HL-60 (cell line): ENCODE data around the gene TCP11L1.

Source experiments
- DNase-seq, 2 experiments: peaks; one replicate each; pipeline ENCODE4 v3.0.0-alpha.2; 2010 to 2020; ENCODE audit warnings: low read depth in 1 of 2, low spot score in 1 of 2
- H3K27ac ChIP-seq: fragments of 250-450 bp; sonication (Bioruptor Pico); replicated peaks from 2 replicates; pipeline ENCODE4 v1.5.1; 2020; ENCODE audit warnings: mild to moderate bottlenecking, moderate library complexity
- H3K27me3 ChIP-seq: fragments of 250-450 bp; sonication (Bioruptor Pico); 2 replicates; pipeline ENCODE4 v1.5.1; 2021; ENCODE audit warnings: mild to moderate bottlenecking, moderate library complexity; ENCODE audit not compliant: insufficient read depth, poor library complexity, severe bottlenecking
- H3K4me3 ChIP-seq: replicated peaks from 2 replicates; pipeline ENCODE4 v1.5.1; 2011; ENCODE audit warnings: mild to moderate bottlenecking, control low read depth, low read length; ENCODE audit not compliant: insufficient read depth
- GABPA ChIP-seq: IDR thresholded peaks from 2 replicates; pipeline ENCODE4 v1.6.1; 2012; ENCODE audit warnings: low read depth
- POLR2AphosphoS5 ChIP-seq: IDR thresholded peaks from 2 replicates; pipeline ENCODE4 v1.6.1; 2012; ENCODE audit warnings: low read depth
- SPI1 ChIP-seq: IDR thresholded peaks from 2 replicates; pipeline ENCODE4 v1.6.1; 2012; ENCODE audit warnings: low read depth, mild to moderate bottlenecking, borderline replicate concordance
- TF ChIP-seq, protein P1 (sequence below): IDR thresholded peaks from one replicate; pipeline ENCODE4 v1.5.1; 2011; ENCODE audit warnings: low read length, control low read depth, inconsistent platforms; ENCODE audit not compliant: insufficient read depth
- TF ChIP-seq, protein P2 (sequence below): IDR thresholded peaks from 2 replicates; pipeline ENCODE4 v1.6.1; 2012; ENCODE audit warnings: low read depth; ENCODE audit not compliant: insufficient replicate concordance

Gene TCP11L1

DNA sequence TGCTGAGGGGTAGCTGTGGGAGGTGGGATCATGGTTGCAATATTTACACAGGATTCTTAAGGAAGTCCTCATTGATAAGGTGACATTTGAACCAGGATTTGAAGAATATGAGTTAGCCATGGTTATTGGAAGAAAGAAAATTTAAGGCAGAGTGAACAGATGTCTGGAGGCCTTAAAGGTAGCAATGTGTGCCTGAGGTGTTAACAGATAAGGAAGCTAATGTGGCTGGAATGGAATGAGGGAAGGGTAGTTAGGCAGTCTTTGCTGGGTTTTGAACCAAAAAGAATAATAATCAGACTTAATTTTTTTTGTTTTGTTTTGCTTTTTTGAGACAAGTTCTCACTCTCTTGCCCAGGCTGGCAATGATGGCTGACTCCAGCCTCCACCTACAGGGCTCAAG, 33.4 kb upstream of the TCP11L1 start:
- TF ChIP-seq GABPA (no peak), SPI1 (no peak), POLR2AphosphoS5 (no peak)
- TF ChIP-seq, protein P1, sequence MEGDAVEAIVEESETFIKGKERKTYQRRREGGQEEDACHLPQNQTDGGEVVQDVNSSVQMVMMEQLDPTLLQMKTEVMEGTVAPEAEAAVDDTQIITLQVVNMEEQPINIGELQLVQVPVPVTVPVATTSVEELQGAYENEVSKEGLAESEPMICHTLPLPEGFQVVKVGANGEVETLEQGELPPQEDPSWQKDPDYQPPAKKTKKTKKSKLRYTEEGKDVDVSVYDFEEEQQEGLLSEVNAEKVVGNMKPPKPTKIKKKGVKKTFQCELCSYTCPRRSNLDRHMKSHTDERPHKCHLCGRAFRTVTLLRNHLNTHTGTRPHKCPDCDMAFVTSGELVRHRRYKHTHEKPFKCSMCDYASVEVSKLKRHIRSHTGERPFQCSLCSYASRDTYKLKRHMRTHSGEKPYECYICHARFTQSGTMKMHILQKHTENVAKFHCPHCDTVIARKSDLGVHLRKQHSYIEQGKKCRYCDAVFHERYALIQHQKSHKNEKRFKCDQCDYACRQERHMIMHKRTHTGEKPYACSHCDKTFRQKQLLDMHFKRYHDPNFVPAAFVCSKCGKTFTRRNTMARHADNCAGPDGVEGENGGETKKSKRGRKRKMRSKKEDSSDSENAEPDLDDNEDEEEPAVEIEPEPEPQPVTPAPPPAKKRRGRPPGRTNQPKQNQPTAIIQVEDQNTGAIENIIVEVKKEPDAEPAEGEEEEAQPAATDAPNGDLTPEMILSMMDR: no peak
- TF ChIP-seq, protein P2, sequence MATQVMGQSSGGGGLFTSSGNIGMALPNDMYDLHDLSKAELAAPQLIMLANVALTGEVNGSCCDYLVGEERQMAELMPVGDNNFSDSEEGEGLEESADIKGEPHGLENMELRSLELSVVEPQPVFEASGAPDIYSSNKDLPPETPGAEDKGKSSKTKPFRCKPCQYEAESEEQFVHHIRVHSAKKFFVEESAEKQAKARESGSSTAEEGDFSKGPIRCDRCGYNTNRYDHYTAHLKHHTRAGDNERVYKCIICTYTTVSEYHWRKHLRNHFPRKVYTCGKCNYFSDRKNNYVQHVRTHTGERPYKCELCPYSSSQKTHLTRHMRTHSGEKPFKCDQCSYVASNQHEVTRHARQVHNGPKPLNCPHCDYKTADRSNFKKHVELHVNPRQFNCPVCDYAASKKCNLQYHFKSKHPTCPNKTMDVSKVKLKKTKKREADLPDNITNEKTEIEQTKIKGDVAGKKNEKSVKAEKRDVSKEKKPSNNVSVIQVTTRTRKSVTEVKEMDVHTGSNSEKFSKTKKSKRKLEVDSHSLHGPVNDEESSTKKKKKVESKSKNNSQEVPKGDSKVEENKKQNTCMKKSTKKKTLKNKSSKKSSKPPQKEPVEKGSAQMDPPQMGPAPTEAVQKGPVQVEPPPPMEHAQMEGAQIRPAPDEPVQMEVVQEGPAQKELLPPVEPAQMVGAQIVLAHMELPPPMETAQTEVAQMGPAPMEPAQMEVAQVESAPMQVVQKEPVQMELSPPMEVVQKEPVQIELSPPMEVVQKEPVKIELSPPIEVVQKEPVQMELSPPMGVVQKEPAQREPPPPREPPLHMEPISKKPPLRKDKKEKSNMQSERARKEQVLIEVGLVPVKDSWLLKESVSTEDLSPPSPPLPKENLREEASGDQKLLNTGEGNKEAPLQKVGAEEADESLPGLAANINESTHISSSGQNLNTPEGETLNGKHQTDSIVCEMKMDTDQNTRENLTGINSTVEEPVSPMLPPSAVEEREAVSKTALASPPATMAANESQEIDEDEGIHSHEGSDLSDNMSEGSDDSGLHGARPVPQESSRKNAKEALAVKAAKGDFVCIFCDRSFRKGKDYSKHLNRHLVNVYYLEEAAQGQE: no peak
- Histone ChIP-seq H3K27me3 (no peaks in the 10 kb centered on the region), H3K27ac (no peak overlapping the region), H3K4me3 (no peak overlapping the region)
- no peak for DNase-seq

DNA sequence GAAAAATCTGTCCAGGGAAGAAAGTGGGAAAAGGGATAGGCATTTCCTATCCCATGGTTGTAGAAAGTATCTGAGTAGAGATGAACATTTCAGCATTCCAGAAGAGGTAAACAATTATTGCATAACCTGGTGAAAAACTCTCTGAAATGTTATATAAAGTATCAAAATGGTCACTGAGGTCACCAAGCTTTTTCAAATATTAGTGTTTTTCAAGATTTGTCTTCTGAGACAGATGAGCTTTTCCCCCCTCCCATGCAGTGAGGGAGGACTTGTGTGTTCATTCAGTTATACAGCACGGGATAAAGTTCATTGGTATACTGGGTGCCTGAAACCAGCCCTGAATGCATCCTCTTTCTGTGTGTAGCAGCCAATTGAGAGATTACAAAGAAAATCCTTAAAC, 25.6 kb upstream of the TCP11L1 start:
- TF ChIP-seq GABPA (no peak), SPI1 (no peak), POLR2AphosphoS5 (no peak)
- TF ChIP-seq, protein P1: no peak
- TF ChIP-seq, protein P2: no peak
- H3K4me3 ChIP-seq: no peak overlapping the region
- no peak for DNase-seq
- no peaks in the 10 kb centered on the region for H3K27me3 ChIP-seq
- no peak overlapping the region for H3K27ac ChIP-seq

DNA sequence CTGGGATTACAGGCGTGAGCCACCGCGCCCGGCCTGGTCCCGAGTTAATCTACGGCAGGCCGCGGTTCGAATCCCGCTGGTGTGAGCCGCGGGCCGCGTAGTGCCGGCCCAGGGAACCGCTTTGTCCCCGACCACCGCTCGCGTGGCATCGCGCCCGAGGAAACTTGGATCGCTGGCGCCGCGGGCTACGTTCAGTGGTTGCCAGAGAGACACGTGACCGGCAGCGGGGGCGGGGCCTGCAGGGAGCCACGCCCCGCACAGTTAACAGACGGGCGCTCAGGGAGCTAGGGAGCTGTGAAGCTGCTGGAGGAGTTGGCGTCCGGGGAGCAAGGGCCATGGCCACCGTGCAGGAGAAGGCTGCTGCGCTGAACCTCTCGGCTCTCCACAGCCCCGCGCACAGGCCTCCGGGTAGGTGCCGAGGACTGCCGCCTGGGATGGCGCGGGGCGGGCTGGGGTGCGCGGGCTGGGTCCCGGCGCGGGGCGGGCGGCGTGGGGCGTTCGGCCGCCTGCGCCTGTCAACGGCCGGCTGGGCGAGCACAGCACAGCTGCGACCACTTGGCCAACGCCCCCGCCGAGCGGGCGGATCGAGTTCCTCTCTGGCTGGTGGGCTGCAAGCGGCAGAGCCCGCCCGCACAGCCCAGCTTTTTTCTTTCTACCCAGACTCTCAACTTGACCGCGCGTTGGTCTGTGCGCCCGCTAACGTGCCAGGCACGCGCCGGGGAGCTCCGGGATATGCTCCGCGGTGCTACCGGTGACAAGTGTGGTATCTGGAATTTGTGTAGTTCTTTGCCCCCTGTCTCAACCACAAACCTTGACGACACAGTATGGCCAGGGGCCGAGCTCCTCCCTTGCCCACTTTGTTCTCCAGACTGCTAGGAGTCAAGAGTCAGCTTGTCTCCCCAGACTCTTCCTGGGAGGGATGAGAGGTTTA, 23.5 kb upstream of the TCP11L1 start, which contains the start of gene DEPDC7:
DEPDC7 (plus strand) TSS at position 258 of the 931 bp plus-strand sequence; CDS start at position 336, 78 bp downstream.
- TF ChIP-seq POLR2AphosphoS5 (peak; percentile 37; the same call in 1 of the 2 replicates), GABPA (no peak)
- no peaks in the 10 kb centered on the region for H3K27me3 ChIP-seq
- H3K27ac ChIP-seq: no peak within 1 kb of the TSS
- DNase-seq: peak; percentile 67 to 89
- peak within 1 kb of the TSS; percentile 55 for H3K4me3 ChIP-seq

DNA sequence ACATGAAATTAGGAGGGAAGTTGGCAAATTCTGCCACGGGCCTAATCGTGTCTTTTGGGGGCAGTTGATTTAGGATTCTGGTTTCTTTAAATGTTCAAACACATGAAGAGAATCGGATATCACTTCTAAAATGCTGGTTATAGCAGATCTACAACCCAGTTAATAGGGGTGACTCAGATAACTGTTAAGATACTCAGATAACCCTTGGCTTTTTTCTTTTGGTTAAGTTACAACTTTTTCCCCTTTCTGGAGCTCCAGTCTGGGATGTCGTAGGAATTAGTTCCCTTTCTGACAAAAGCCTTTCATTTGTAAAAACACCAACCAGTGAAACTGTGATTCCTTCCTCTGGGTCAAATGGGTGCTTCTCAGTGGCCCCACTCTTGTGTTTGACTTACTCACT, 22.7 kb upstream of the TCP11L1 start:
- TF ChIP-seq SPI1: no peak
- TF ChIP-seq, protein P2: no peak
- TF ChIP-seq, protein P1: no peak
- no peak for TF ChIP-seq POLR2AphosphoS5
- no peak for TF ChIP-seq GABPA
- Histone ChIP-seq H3K27me3 (no peaks in the 10 kb centered on the region), H3K4me3 (peak overlapping the region; percentile 55), H3K27ac (no peak overlapping the region)
- no peak for DNase-seq
